GM19468 (cell line): ENCODE results near the gene SGK1.

Experiments used
- ATAC-seq: cut with Tn5 transposase; IDR thresholded peaks from one replicate; pipeline ENCODE4 v1.9.1; 2021; ENCODE audit warnings: mild to moderate bottlenecking, moderate library complexity, moderate number of reproducible peaks; ENCODE audit not compliant: unreplicated experiment; ENCODE audit errors: extremely low read depth

Gene SGK1

GRCh38 chr6:134317471-134318131, at the start of gene SGK1:
Gene SGK1, minus strand, starts transcription at chr6:134318112. Its CDS starts 652 bp downstream, at chr6:134317460.
- no peak for ATAC-seq

DNA sequence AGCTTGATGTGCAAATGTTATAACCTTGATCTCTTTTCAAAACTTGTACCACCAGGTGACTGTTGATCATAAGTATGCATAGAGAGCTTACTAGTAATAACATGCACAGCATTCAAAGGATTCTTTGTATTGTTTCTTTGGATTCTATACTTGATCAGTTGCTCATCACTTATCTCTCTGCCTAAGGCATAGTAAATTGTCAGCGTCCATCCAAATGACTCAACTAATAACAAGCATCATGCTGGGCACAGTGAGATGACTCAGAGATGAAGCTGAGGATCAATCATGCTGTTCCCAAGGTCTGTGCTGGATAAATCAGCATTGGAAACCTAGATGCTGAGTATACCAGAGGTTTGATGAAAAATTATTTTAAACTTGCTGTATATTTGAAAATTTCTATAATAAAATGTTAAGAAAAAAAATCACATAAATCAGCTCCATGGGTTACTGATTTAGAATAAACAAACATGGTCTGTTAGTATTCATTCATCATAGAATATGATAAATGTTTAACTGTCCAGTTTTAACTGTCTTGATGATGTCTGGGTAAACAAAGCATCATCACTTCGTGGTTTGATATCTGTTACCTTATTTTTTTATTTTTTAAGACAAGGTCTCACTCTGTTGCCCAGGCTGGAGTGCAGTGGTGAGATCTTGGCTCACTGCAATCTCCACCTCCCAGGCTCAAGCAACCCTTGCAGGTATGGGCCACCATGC, 45.6 kb upstream of the SGK1 start:
- no peak for ATAC-seq

DNA sequence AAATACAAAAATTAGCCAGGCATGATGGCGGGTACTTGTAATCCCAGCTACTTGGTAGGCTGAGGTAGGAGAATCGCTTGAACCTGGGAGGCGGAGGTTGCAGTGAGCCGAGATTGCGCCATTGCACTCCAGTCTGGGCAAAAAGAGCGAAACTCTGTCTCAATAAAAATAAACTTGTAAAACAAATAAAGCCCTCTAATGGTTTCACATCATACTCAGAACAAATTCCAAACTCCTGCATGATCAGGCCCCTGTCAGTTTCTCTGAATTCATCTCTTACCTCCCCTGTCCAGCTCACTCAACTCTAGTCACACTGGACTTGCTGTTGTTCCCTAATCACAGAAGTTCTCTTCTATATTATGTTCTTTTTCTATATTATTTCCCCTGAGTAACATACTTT, 43.1 kb upstream of the SGK1 start:
- ATAC-seq: no peak

DNA sequence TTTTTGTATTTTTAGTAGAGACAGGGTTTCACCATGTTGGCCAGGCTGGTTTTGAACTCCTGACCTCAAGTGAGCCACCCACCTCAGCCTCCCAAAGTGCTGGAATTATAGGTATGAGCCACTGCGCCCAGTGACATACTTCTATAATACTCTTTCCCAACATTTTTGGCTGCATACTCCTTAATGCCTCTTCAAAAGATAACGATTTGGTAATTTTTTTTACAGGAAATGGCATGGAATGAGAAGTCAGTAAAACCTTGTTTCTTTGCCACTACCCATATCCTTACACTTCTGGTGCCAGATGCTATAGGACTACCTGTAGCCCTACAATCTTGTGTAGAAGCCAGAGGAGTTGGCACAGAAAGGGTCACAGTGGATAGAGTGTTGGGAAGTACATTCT, 41.4 kb upstream of the SGK1 start:
- no peak for ATAC-seq

DNA sequence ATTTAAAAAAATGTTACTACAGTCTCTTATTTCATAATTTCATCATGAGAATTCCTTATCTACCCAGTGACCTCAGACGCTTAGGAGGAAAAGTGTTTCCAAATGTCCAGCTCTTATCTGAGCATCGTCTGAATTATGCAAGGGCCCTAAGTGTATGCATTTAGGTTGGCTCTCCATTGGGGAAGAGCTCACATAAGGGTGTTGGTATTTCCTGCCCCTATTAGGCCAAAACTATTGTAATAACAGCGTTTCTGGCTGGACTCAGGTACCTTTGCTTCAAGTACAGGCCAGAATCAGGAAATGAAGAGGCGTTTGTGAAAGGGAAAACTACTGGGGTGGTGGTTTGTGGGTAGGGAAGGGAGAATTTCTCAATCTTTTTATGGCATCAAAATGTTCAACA, 40.4 kb upstream of the SGK1 start:
- no peak for ATAC-seq

GRCh38 chr6:134357022-134357487, 39.1 kb upstream of the SGK1 start:
- no peak for ATAC-seq

GRCh38 chr6:134356405-134356804, 38.5 kb upstream of the SGK1 start:
- ATAC-seq: no peak

- no peak for ATAC-seq
Observed at GRCh38 chr6:134352786-134353480, 35.0 kb upstream of the SGK1 start.

- no peak for ATAC-seq
Observed at GRCh38 chr6:134351615-134352474, 33.9 kb upstream of the SGK1 start.

GRCh38 chr6:134347885-134348805, 30.2 kb upstream of the SGK1 start:
- no peak for ATAC-seq

DNA sequence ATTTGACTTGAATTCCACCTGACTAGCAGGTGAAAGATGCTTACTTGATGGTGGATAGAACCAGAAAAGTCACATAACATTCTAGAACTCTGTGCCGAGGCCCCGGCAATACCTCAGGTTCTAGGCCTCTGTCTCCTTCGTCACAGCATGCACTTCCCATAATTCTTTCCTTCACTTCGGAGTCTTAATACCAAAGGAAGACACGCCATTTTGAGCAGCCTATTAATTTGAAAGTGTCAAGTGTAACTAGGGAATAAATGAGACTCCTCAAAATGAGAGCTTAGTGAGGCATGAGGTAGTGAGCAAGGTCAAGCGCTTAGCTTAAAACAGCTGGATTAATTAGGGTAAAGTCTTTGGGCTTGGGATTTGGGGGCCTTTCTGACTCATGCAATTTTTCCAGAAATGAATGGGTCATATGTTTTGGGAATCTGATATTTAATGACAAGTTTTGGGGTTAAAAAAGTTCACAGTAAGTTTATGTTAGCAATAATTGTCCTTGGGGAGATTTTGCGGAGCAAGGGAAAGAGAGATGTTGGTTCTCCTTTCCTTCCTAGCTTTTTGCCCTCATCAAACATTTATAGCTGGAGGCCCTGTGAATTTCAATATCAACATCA, 29.1 kb upstream of the SGK1 start:
- ATAC-seq: no peak

- ATAC-seq: no peak
Observed at GRCh38 chr6:134345789-134346188, 27.9 kb upstream of the SGK1 start.

GRCh38 chr6:134343066-134343465, 25.2 kb upstream of the SGK1 start:
- ATAC-seq: no peak

- ATAC-seq: no peak
Observed at GRCh38 chr6:134341999-134342567, 24.2 kb upstream of the SGK1 start.

- no peak for ATAC-seq
Observed at GRCh38 chr6:134340179-134340975, 22.5 kb upstream of the SGK1 start.

- no peak for ATAC-seq
Observed at GRCh38 chr6:134339216-134339615, 21.3 kb upstream of the SGK1 start.

DNA sequence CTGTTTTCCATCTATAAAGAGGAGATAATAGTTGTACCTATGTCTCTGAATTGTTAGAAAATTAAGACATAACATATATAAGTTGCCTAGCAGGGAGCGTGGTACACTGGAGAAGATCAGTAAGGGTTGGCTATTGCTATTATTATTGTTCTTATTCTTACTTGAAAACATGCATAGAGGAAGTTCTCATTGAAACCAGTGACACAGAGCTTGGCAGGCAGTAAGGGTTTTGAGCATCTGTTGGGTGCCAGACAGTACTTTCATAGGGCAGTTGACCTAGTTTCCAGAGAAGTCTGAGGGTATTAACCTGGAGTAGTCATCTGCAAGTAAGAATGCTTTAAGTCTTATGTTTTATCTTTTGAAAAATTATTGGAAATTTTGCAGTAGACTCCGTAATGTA, 13.3 kb upstream of the SGK1 start:
- ATAC-seq: no peak

DNA sequence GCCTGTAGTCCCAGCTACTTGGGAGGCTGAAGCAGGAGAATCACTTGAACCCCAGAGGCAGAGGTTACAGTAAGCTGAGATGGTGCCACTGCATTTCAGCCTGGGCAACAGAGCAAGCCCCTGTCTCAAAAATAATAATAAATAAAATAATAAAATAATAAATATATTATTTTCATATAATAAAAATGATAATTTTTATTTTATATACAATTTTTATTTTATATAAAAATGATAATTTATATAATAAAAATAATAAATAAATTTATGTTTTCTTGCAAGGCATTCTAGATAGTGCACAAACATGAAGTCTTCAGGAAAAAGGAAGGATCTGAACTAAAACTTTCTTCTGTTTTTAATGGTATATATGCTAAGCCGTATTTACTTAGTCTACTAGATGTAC, 12.6 kb upstream of the SGK1 start:
- ATAC-seq: no peak
